GM12892 (cell line): Measurements from ENCODE around the gene PLOD1.

Experiments
- POLR2A ChIP-seq: IDR thresholded peaks from 2 replicates; pipeline ENCODE4 v1.6.1; 2011; ENCODE audit warnings: low read depth, low read length, control low read depth
- POLR2AphosphoS5 ChIP-seq: IDR thresholded peaks from 2 replicates; pipeline ENCODE4 v1.6.1; 2011; ENCODE audit warnings: low read depth, low read length, control low read depth
- TAF1 ChIP-seq: IDR thresholded peaks from 2 replicates; pipeline ENCODE4 v1.6.1; 2011; ENCODE audit warnings: low read depth, mild to moderate bottlenecking, control low read depth, low read length, borderline replicate concordance

DNA sequence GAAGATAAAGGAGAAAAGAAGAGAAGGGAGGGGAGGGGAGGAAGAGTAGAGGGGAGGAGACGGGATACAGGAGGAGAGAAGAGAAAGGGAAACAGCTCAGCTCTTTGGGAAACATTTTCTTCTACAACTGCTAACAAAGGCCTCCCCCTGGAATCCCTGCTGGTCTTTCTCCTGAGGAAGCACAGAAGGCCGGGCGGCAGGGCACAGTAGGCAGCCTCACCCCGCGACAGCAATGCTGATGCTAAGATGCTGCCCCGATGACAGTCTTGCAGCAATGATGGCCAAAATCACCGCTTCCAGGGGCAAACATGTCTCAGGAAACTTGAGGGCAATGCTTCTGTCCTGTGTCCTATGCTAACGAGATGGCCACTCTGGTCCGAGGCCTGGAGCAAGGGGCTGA, 13.5 kb upstream of the PLOD1 start:
- TF ChIP-seq POLR2A (no peak), POLR2AphosphoS5 (no peak), TAF1 (no peak)
